Effector memory CD4-positive, alpha-beta T cell (primary cell): Measurements from ENCODE around the gene GIMAP6.

Experiments
- DNase-seq, 3 donors: peaks; one replicate each; pipeline ENCODE4 v3.0.0-alpha.2; 2020
- H3K27ac ChIP-seq: 2 replicates; pipeline ENCODE4 v1.7.0; 2013; ENCODE audit warnings: mild to moderate bottlenecking, low read length, moderate library complexity; ENCODE audit not compliant: insufficient read depth, poor library complexity, severe bottlenecking
- H3K27me3 ChIP-seq: replicated peaks from 2 replicates; pipeline ENCODE4 v1.7.0; 2013; ENCODE audit warnings: mild to moderate bottlenecking, low read length; ENCODE audit not compliant: insufficient read depth, control insufficient read depth, poor library complexity, severe bottlenecking
- H3K36me3 ChIP-seq: 2 replicates; pipeline ENCODE4 v1.7.0; 2013; ENCODE audit warnings: mild to moderate bottlenecking, low read length, moderate library complexity; ENCODE audit not compliant: control insufficient read depth, insufficient read depth
- H3K4me1 ChIP-seq: 2 replicates; pipeline ENCODE4 v1.7.0; 2013; ENCODE audit warnings: low read length, mild to moderate bottlenecking; ENCODE audit not compliant: control insufficient read depth, insufficient read depth, poor library complexity, severe bottlenecking
- H3K4me3 ChIP-seq: 2 replicates; pipeline ENCODE4 v1.7.0; 2013; ENCODE audit warnings: low read length, low read depth, mild to moderate bottlenecking; ENCODE audit not compliant: insufficient read depth, poor library complexity, severe bottlenecking
- H3K9me3 ChIP-seq: 2 replicates; pipeline ENCODE4 v1.7.0; 2013; ENCODE audit warnings: mild to moderate bottlenecking, low read length, moderate library complexity; ENCODE audit not compliant: control insufficient read depth

GIMAP6 gene

DNA sequence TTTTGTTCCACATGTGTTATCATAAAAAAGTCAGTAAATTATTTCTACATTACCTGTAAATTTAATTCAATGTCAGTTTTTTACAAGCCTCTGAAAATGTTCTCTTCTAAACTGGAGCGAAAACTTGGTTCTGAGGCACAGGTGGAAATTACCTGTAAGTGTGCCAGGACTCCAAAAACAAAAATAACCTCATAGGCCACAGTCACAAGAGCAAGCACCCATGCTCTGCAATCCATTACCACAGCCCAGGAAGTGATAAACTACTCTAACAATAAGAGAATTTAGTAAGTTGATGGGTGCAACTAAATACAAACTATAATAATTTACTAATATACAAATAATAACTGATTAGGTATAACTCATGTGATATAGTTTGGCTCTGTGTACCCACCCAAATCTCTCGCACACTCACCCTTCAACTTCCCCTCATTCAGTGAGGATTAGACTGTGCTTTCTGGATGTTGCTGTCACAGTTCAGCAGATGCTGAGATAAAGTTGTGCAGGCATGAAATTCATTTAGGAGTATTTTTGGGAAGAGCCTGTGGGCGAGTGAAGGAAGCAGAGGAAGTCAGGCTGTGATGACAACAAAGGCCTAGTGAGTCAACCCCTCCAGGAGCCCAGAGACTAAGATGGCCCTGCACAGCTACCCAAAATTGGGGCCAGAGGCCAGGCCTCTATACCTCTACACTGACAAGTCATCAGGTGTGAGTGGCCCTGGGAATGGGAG is 16.3 kb upstream of the GIMAP6 start:
- peak overlapping the region; percentile 34 for H3K27ac ChIP-seq
- DNase-seq, result no peak

DNA sequence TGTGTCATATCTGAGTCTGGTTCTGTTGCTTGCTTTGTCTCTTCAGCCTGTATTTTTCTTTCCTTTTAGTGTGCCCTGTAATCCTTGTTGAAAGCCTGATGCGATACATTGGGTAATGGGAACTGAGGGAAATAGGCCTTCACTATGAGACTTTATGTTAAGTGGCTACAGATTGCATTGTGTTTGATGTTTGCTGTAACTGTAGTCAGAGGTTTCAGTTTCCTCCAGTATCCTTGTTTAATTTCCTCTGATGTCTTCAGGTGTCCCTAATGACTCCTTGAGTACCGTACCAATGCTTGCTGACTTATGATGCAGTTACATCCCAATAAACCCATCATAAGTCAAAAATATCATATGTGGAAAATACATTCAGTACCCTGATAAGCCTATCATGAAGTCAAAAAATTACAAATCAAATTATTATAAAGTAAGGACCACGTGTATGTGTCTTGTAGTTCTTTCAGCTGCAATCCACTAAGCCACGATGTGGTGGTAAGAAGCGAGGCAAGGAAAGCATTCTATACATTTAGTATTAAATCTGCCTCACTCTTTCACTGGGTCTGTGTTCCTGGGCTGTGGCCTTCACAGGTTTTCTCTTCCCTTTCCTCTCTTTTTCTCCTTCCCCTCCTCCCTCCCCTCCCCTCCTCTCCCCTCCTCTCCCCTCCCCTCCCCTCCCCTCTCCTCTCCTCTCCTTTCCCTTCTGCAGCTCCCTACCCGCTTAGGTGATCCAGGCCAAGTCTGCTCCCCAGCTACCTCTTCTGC is 13.3 kb upstream of the GIMAP6 start:
- DNase-seq, result no peak
- no peaks in the 10 kb centered on the region for H3K36me3 ChIP-seq
- no peak overlapping the region for H3K4me3 ChIP-seq
- no peaks in the 10 kb centered on the region for H3K27me3 ChIP-seq
- H3K9me3 ChIP-seq, result peaks cover 3% of the 10 kb centered on the region
- H3K4me1 ChIP-seq, result peaks cover 11% of the 10 kb centered on the region
- H3K27ac ChIP-seq, result no peak overlapping the region

More for the DNA sequence above, 16.3 kb upstream of the GIMAP6 start:
- Histone ChIP-seq H3K27me3 (no peaks in the 10 kb centered on the region), H3K4me3 (no peak overlapping the region), H3K4me1 (peaks cover 11% of the 10 kb centered on the region), H3K9me3 (peaks cover 3% of the 10 kb centered on the region), H3K36me3 (no peaks in the 10 kb centered on the region)

DNA sequence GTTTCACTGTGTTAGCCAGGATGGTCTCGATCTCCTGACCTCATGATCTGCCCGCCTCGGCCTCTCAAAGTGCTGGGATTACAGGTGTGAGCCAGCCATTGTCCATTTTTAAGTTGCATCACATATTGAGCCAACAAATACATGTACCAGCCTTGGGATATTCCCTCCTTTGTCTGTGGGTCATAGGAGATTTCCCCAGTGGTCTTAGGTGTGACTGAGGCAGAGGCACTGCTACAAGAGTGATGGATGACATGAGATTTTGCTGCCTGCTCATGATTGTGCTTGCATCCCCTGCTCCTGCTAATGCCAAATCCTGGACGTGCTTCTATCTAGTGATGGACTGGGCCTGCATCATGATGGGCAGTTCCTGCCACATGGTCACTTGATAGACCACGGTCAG is 10.7 kb upstream of the GIMAP6 start:
- Histone ChIP-seq H3K4me3 (no peak overlapping the region), H3K27ac (no peak overlapping the region), H3K36me3 (no peaks in the 10 kb centered on the region), H3K27me3 (no peaks in the 10 kb centered on the region), H3K4me1 (peaks cover 6% of the 10 kb centered on the region), H3K9me3 (peaks cover 13% of the 10 kb centered on the region)
- DNase-seq, result no peak

DNA sequence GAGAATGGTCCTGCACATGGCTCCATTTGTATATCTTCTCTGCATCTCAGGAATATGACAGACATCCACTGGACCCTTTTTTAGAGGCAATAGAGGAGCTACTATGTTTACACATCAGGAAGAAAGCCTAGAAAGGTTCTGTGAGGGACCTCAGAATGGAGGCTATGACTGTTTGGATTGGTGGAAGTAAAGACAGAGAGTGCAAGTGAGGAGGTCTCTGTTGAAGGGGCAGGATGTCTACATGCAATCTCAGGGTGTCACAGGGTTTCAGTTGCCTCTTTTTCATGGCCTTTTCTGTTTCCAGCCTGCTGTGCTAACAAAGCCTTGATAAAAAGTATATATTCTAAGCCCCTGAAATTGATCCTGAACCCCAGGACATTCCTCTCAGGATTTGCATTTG is 9.7 kb upstream of the GIMAP6 start:
- Histone ChIP-seq H3K27ac (no peak overlapping the region), H3K27me3 (no peaks in the 10 kb centered on the region), H3K36me3 (no peaks in the 10 kb centered on the region), H3K4me1 (peaks cover 4% of the 10 kb centered on the region), H3K4me3 (no peak overlapping the region), H3K9me3 (peaks cover 16% of the 10 kb centered on the region)
- DNase-seq, result no peak

DNA sequence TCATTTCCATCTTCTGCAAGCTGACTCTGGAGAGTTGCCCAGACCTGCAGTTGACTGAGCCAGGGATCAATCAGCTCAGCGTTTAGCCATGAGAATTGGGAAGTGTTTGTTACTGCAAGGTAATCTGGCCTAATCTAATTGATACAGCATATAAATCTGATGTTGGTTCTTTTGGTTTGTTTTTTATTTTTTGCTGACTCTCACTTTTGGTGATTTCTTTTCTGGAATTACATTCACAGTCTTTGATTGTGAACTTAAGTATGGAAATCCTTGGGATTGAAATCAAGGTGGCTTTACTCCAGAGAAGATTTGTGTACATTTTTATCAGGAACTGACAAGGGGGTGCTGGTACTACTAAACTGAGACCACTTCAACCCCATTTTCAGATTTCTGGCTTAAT is 1.7 kb upstream of the GIMAP6 start:
- Histone ChIP-seq H3K4me1 (peaks cover 27% of the 10 kb centered on the region), H3K9me3 (peaks cover 15% of the 10 kb centered on the region), H3K27me3 (no peaks in the 10 kb centered on the region), H3K27ac (peak overlapping the region; percentile 50), H3K4me3 (no peak overlapping the region), H3K36me3 (peaks cover 16% of the 10 kb centered on the region)
- no peak for DNase-seq

DNA sequence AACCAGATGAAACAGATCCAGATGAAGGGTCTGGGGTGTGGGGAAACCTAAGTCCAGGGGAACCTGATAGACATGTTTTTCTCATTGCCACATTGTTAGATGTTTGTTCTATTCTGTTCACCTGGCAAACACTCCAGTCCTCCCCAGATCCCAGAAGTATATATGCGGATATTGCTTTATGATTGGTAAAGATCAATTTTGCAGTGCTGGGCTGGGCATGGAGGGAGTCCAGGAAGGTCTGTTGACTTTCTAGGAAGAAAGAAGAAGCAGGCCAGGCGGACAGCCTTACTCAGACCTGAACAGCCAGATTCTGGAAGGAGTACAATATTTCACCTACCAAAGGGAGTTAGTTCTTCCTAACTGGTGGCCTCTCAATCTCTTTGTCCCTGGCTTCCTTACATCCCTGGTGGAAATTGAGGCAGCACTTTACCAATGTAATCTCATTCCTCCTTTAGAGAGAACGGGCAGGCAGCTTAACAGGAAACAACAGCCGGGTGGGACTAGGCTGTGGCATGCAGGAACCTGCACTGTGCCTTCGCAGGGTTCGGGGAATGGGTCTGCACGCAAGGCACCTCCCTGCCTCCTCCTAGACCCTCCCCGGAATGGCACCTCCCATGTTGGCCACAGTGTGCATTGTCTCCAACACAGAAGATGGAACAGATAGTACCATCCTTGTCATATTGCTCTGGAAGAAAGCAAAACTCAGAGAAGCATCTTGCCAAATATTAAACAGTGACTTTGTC is 930 bp downstream of the GIMAP6 start:
- no peak for DNase-seq
- H3K4me3 ChIP-seq, result peak overlapping the region; percentile 62
- H3K4me1 ChIP-seq, result peaks cover 36% of the 10 kb centered on the region

DNA sequence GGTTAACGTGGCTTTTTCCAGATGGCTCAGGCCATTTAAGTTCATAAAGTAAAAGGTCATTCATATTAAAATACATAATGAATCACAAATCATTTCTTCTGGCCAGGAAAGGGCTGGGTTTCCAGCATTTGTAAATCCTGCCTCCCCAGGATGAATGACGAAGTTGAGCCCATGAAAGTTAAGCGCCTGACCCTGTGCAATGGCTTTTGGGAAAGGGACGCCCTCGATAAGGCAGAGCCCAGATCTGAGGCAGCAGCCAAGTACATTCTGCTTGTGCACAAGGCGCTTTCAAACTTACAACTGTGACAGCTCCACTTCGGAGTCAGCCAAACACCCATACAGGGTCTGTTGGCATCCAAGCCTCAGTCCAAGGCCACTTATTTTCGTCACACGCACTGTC is 2.8 kb downstream of the GIMAP6 start:
- Histone ChIP-seq H3K4me1 (peaks cover 35% of the 10 kb centered on the region), H3K4me3 (no peak overlapping the region)

More for the DNA sequence above, 930 bp downstream of the GIMAP6 start:
- Histone ChIP-seq H3K9me3 (peaks cover 26% of the 10 kb centered on the region), H3K36me3 (peaks cover 43% of the 10 kb centered on the region), H3K27me3 (no peaks in the 10 kb centered on the region), H3K27ac (peak overlapping the region; percentile 72)

DNA sequence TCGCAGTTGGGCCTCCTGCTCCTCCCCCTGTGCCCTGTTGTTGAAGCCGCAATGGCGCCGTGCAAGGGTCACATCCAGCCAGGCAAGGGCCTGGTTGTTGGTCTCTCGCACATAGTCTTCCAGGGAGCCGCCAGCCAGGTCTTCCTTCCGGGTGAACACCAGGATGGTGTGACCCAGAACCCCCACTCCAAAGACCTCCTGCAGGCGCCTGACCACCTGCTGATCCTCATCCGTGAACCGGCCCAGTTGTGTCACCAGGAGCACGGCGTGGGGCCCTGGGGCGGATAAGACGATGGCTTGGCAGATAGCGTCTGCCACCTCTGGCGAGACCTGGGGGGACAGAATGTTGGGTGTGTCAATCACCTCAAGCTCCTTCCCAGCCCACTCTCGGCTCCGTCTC is 4.2 kb downstream of the GIMAP6 start:
- Histone ChIP-seq H3K4me3 (no peak overlapping the region), H3K9me3 (peaks cover 31% of the 10 kb centered on the region), H3K36me3 (peaks cover 47% of the 10 kb centered on the region), H3K27ac (no peak overlapping the region), H3K4me1 (peaks cover 26% of the 10 kb centered on the region), H3K27me3 (no peaks in the 10 kb centered on the region)
- DNase-seq, result no peak

More for the DNA sequence above, 2.8 kb downstream of the GIMAP6 start:
- peaks cover 29% of the 10 kb centered on the region for H3K9me3 ChIP-seq
- DNase-seq, result no peak
- H3K27ac ChIP-seq, result no peak overlapping the region
- no peaks in the 10 kb centered on the region for H3K27me3 ChIP-seq
- peaks cover 47% of the 10 kb centered on the region for H3K36me3 ChIP-seq

DNA sequence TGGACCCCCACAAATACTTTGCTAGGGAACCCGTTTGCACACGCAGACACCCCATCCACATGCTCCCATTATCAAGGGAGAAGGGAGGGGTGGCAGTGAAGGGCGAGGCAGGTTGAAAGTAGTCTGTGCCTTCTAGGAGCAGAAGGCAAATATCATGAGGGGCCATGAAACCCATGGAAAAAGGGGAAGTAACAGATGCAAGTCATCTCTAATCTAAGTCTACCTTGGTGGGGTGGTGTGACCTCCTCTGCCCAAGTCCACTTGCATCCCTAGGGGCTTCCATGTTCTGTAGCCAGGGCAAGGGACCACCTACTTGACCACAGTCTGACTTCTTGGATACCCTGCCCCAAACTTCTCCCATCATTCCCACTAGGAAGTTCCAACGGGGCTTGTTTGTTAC is 5.5 kb downstream of the GIMAP6 start:
- H3K27ac ChIP-seq, result no peak overlapping the region

More for the DNA sequence above, 5.5 kb downstream of the GIMAP6 start:
- no peak overlapping the region for H3K4me3 ChIP-seq
- H3K27me3 ChIP-seq, result no peaks in the 10 kb centered on the region
- DNase-seq, result no peak
- peaks cover 26% of the 10 kb centered on the region for H3K4me1 ChIP-seq
- H3K9me3 ChIP-seq, result peaks cover 31% of the 10 kb centered on the region
- H3K36me3 ChIP-seq, result peaks cover 47% of the 10 kb centered on the region
